ENCODE data around the gene MLLT1.

GRCh38 chr19:6242677-6243076 lies 37.1 kb downstream of the MLLT1 start:
- TF ChIP-seq CTCF (IDR thresholded peaks at IDR 0.05; ENCODE audit: low read depth, low read length) = no peak
- no peak for TF ChIP-seq MYC (IDR thresholded peaks at IDR 0.05; ENCODE audit: low read depth, low read length)
- no peak for TF ChIP-seq POLR2A (IDR thresholded peaks at IDR 0.05; ENCODE audit: extremely low read depth, insufficient read length)
- TF ChIP-seq, protein P1, sequence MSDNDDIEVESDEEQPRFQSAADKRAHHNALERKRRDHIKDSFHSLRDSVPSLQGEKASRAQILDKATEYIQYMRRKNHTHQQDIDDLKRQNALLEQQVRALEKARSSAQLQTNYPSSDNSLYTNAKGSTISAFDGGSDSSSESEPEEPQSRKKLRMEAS (IDR thresholded peaks at IDR 0.05; ENCODE audit: low read depth, low read length) = no peak
